Stimulated activated naive B cell treated with anti-CD40 and anti-IgM and Interleukin-4, amounts not matched to agents 10 μg/mL and 1 μg/mL and 100 μg/mL, for 72 hours (primary cell): ENCODE results near the gene CCND2.

Source experiments
- ATAC-seq, 2 donors: fragments of 150-1000 bp; cut with Tn5 transposase; replicated peaks; 2 replicates each; pipeline ENCODE4 v1.10.0; 2021; ENCODE audit warnings: moderate library complexity in 1 of 2
- DNase-seq: peaks from one replicate; pipeline ENCODE4 v3.0.0; 2021
- H3K27ac Mint-ChIP-seq: one replicate; pipeline ENCODE4 v1.8.0; 2022; ENCODE audit warnings: mild to moderate bottlenecking, mixed read lengths
- H3K27me3 Mint-ChIP-seq, 2 donors: one replicate each; pipeline ENCODE4 v1.8.0; 2022; ENCODE audit warnings: mixed read lengths in 2 of 2
- H3K36me3 Mint-ChIP-seq, 2 donors: one replicate each; pipeline ENCODE4 v1.8.0; 2022; ENCODE audit warnings: mixed read lengths in 2 of 2, mild to moderate bottlenecking in 1 of 2
- H3K4me1 Mint-ChIP-seq, 2 donors: one replicate each; pipeline ENCODE4 v1.8.0; 2022; ENCODE audit warnings: mixed read lengths in 2 of 2, mild to moderate bottlenecking in 1 of 2
- H3K4me3 Mint-ChIP-seq, 2 donors: one replicate each; pipeline ENCODE4 v1.8.0; 2022; ENCODE audit warnings: mild to moderate bottlenecking in 2 of 2, mixed read lengths in 2 of 2, moderate library complexity in 1 of 2
- H3K9me3 Mint-ChIP-seq, 2 donors: one replicate each; pipeline ENCODE4 v1.8.0; 2022; ENCODE audit warnings: mixed read lengths in 2 of 2, mild to moderate bottlenecking in 1 of 2

Gene CCND2

DNA sequence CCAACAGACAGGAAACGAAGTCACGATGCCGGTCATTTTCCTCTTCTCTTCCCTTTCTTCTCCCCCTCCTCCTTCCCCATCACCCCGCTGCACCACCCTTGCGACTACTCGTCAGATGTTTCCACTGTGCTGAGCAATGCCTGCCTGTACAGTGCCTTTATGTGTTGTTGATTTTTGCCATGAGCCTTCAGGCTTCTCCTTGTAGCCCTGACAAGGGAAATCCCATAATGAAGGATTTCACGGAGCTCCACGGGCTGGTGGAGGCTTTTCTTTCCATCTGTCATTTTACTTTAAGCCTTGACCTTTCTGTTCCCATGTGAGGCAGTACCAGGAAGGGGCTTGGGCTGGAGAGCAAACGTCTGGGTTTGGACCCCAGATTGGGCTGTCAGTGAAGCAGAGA lies 28.7 kb upstream of the CCND2 start:
- no peak for DNase-seq
- H3K36me3 Mint-ChIP-seq, result peaks cover 0 to 4% of the 10 kb centered on the region in 2 donors
- H3K4me1 Mint-ChIP-seq, result peaks cover 20 to 38% of the 10 kb centered on the region in 2 donors
- ATAC-seq, result no peak
- no peaks in the 10 kb centered on the region for H3K9me3 Mint-ChIP-seq
- peak overlapping the region; percentile 57 for H3K27ac Mint-ChIP-seq
- H3K27me3 Mint-ChIP-seq, result peaks cover 20% of the 10 kb centered on the region in 2 donors
- H3K4me3 Mint-ChIP-seq, result no peak overlapping the region

DNA sequence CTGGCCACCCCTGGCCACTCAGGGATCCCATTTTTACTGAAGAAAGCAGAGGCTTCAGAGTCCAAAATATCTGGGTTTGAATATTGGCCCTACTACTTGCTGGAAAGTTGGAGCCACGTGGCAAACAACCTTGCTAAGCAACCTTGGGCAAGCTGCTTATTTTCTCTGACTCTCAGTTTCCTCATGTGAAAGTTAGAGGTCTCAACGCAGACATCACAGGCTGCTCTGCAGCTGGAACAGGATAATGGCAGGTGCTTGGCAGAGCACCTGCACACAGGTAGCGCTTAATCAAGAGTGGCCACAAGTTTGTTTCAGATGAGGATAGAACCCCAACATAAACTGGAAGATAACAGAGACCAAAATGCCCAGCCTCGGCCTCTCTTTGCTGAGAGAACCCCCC lies 28.1 kb upstream of the CCND2 start:
- H3K27ac Mint-ChIP-seq, result no peak overlapping the region
- H3K36me3 Mint-ChIP-seq, result peaks cover 0 to 4% of the 10 kb centered on the region in 2 donors
- ATAC-seq (peak in 1 of 2 donors; percentile 20), DNase-seq (no peak)
- H3K9me3 Mint-ChIP-seq, result no peaks in the 10 kb centered on the region
- peaks cover 20 to 24% of the 10 kb centered on the region in 2 donors for H3K27me3 Mint-ChIP-seq
- no peak overlapping the region for H3K4me3 Mint-ChIP-seq
- peaks cover 20 to 40% of the 10 kb centered on the region in 2 donors for H3K4me1 Mint-ChIP-seq

DNA sequence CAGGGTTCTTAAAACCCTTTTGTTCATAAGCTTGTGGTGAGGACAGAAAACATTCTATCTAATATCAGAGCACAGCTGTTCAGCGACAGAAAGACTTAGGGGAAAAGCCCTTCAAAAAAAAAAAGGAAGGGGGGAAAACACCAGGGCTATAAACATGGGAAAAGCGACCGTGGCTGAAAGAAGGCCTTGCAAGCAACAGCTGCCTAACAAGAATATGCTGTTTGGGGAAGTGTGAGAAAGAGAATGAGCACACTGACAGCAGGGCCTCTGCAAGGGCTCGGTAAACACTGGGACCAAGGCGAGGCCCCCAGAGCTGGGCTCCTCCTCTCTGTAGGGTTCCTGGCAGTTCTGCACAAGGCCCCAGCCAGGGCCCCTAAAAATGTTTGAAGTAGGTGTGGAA lies 27.4 kb upstream of the CCND2 start:
- H3K27me3 Mint-ChIP-seq, result peaks cover 24 to 26% of the 10 kb centered on the region in 2 donors
- H3K36me3 Mint-ChIP-seq, result peaks cover 0 to 4% of the 10 kb centered on the region in 2 donors
- H3K27ac Mint-ChIP-seq, result peak overlapping the region; percentile 81
- peaks cover 20 to 46% of the 10 kb centered on the region in 2 donors for H3K4me1 Mint-ChIP-seq
- DNase-seq (no peak), ATAC-seq (peak; percentile 89 to 92)
- H3K9me3 Mint-ChIP-seq, result no peaks in the 10 kb centered on the region
- H3K4me3 Mint-ChIP-seq, result no peak overlapping the region

DNA sequence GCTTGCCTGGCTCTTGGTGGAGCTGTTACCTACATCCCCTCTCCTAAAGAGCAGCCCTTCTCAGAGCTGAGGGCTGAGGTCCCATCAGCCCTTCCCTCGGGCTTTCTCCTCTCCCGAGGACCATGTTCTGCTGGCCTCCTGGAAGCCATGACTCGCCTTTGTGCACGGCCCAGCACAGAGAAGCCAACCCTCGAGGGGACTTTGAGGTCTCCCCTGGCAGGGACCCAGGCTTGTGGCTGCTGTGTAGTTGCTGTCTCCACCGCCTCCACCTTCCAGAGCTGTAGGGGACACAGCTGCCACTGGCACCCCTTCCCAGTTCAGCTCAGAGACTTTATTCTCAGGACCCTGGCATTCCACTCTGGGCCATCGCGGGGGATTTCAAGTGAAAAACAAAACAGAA lies 22.9 kb upstream of the CCND2 start:
- no peak for DNase-seq
- Mint-ChIP-seq H3K4me3 (no peak overlapping the region), H3K27me3 (peaks cover 15 to 18% of the 10 kb centered on the region in 2 donors), H3K36me3 (no peaks in the 10 kb centered on the region), H3K4me1 (peaks cover 8 to 22% of the 10 kb centered on the region in 2 donors), H3K9me3 (no peaks in the 10 kb centered on the region), H3K27ac (no peak overlapping the region)
- no peak for ATAC-seq

DNA sequence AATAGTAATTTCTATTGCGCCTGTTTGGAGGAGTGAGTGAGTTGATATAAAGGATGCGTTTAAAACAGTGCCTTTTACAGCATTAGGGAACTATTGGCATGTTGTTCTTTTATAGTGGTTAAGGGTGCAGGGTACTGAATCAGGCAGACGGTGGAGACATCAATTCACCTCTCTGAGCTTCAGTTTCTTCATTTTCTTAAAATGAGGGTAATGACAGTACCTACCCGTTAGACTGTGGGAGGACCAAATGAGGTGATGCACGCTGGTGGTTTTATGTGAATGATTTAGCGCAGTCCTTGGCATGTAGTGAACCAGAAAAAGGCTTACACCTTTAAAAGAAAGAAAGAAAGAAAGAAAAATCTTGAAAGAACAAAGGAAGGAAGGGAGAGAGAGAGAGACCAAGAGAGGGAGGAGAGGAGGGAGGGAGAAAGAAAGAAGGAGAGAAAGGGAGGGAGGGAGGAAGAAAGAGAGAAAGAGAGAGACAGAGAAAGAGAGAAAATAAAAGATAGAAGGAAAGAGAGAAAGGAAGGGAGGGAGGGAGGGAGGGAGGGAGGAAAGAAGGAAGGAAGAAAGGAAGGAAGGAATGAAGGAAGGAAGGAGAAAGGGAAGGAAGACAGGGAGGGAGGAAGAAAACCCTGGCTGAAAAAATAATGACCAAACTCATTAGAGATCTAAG lies 22.2 kb upstream of the CCND2 start:
- Mint-ChIP-seq H3K4me3 (no peak overlapping the region), H3K36me3 (no peaks in the 10 kb centered on the region), H3K27ac (no peak overlapping the region), H3K4me1 (peaks cover 4 to 17% of the 10 kb centered on the region in 2 donors), H3K27me3 (peaks cover 15 to 18% of the 10 kb centered on the region in 2 donors), H3K9me3 (no peaks in the 10 kb centered on the region)
- no peak for DNase-seq
- no peak for ATAC-seq

DNA sequence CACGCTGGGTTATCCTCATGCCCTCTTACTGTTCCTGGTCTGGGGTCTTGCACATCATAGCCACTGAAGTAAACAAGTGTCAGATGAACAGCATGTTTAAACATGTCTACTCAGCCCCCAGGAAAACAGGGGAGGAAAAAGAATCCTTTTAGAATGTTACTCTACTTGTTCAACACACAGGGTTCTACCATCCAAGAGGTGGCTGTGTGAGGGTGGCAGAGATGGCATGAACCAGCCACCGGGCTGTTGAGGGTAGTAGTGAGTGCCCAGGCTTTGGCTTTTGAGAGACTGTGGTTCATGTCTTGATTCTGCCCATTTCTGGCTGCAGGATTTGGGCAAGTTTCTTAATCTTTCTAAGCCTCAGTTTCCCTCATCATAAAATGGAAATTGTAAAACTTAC lies 21.6 kb upstream of the CCND2 start:
- peaks cover 15 to 18% of the 10 kb centered on the region in 2 donors for H3K27me3 Mint-ChIP-seq
- peaks cover 7 to 19% of the 10 kb centered on the region in 2 donors for H3K4me1 Mint-ChIP-seq
- H3K4me3 Mint-ChIP-seq, result no peak overlapping the region
- no peak overlapping the region for H3K27ac Mint-ChIP-seq
- ATAC-seq, result no peak
- DNase-seq, result no peak
- H3K36me3 Mint-ChIP-seq, result no peaks in the 10 kb centered on the region
- no peaks in the 10 kb centered on the region for H3K9me3 Mint-ChIP-seq

DNA sequence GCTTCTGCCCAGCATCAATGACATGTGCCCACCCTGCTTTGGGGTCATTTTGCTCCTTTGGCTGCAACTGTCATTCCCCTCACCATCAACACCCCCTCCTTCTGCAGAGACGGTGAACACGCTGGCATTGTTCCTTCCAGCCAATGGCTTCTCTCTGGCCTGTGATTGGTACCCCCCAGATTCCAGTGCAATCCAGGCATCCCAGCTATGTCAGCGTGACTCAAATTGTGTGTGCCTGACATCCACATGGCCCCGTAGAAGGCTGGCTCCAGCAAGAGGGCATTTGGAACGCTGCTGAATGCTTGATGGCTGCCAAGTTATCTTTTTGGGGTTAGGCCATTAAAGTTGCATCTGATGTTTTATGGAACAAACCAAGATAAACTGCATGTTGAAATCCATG lies 21.0 kb upstream of the CCND2 start:
- peaks cover 15 to 18% of the 10 kb centered on the region in 2 donors for H3K27me3 Mint-ChIP-seq
- H3K4me3 Mint-ChIP-seq, result no peak overlapping the region
- no peaks in the 10 kb centered on the region for H3K9me3 Mint-ChIP-seq
- ATAC-seq (no peak), DNase-seq (no peak)
- no peak overlapping the region for H3K27ac Mint-ChIP-seq
- peaks cover 7 to 19% of the 10 kb centered on the region in 2 donors for H3K4me1 Mint-ChIP-seq
- H3K36me3 Mint-ChIP-seq, result no peaks in the 10 kb centered on the region

DNA sequence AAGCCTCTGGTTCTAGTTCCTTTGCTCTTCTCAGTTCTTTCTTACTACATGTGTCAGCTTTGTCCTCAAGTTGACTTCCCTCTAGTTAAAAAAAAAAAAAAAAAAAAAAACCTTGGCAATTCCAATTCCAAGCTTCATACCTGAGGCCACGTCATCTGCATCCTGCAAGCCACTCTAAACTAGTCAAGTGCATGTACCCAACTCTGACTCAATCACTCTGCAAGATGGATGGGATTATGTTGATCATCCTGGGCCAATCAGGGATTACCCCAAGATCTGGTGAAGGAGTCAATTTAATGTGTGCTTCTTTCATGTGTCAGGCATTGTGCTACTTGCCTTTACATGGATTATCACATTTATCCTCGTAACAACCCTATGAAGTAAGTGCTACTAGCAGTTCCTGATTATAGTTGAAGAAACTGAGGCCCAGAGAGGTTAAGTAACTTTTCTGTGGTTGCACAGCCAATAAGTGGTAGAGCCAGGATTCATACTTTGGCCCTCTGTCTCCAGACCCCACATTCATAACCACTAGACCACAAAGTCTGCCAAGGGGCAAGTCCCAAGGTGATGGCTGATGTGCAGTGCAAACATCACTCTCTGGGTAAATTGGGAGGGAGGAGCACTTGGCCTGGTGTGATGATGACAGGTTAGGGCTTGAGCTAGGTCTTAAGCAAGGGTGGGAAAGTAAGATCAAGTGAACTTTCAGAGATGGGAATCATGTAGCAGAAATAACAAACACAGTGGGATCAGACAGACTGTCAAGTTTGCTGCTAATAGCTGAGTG lies 17.3 kb upstream of the CCND2 start:
- no peak overlapping the region for H3K4me3 Mint-ChIP-seq
- H3K4me1 Mint-ChIP-seq, result peaks cover 5 to 10% of the 10 kb centered on the region in 2 donors
- H3K9me3 Mint-ChIP-seq, result no peaks in the 10 kb centered on the region
- no peak overlapping the region for H3K27ac Mint-ChIP-seq
- H3K27me3 Mint-ChIP-seq, result peaks cover 9 to 10% of the 10 kb centered on the region in 2 donors
- no peaks in the 10 kb centered on the region for H3K36me3 Mint-ChIP-seq
- ATAC-seq, result no peak
- DNase-seq, result no peak

DNA sequence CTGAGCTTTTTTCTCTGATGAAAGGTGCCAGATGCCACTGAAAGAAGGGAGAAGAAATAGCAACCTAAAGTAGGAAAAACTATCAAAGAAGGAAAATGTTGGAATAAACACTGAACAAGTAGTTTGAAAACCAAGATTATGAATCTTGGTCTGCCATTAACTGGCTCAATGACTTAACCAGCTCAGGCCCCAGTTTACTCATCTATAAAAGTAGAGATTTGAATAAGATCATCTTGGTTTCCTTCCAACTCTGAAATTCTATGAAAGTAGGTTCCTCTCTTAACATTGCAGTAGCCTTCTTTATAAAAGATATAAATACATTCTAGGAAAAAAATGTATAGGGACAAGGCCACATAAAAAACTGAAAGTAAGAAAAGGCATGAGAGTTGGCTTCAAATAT lies 16.1 kb upstream of the CCND2 start:
- DNase-seq (no peak), ATAC-seq (no peak)
- Mint-ChIP-seq H3K4me3 (no peak overlapping the region), H3K9me3 (no peaks in the 10 kb centered on the region), H3K36me3 (no peaks in the 10 kb centered on the region), H3K27me3 (peaks cover 7 to 9% of the 10 kb centered on the region in 2 donors), H3K4me1 (peaks cover 13 to 14% of the 10 kb centered on the region in 2 donors), H3K27ac (no peak overlapping the region)

DNA sequence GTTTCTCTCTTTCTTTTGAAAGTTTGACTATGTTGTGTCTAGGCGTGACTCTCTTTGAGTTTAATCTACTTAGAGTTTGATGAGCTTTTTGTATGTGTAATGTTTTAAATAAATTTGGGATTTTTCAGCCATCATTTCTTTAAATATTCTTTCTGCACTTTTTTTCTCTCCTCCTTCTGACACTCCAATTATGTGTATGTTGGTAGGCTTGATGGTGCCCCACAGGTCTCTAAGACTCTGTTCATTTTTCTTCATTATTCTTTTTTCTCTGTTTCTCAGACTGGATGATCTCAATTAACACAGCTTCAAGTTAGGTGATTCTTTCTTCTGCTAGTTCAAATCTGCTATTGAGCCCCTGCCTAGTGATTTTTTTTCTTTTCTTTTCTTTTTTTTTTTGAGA lies 14.5 kb upstream of the CCND2 start:
- DNase-seq (no peak), ATAC-seq (no peak)
- no peak overlapping the region for H3K4me3 Mint-ChIP-seq
- H3K27me3 Mint-ChIP-seq, result no peaks in the 10 kb centered on the region
- H3K9me3 Mint-ChIP-seq, result no peaks in the 10 kb centered on the region
- peaks cover 13 to 14% of the 10 kb centered on the region in 2 donors for H3K4me1 Mint-ChIP-seq
- no peaks in the 10 kb centered on the region for H3K36me3 Mint-ChIP-seq
- H3K27ac Mint-ChIP-seq, result no peak overlapping the region

DNA sequence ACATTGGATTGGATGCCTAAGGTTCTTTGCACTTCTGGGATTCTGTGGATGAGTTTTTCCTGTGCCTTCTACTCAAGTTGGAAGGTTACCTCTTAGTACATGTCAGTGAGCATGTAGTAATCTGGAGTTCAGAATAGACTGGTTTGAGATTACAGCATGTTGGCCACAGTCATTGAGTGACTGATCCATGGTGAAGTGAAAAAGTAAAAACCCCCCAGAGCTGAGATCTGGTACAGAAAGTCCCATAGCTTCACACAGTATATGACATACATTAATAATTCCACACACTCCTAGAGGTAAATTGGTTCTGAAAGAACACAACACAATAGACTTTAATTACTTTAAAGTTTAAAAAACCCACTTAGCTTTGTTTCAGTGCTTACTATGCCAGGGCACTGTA lies 11.9 kb upstream of the CCND2 start:
- Mint-ChIP-seq H3K27me3 (no peaks in the 10 kb centered on the region), H3K4me3 (no peak overlapping the region), H3K4me1 (peaks cover 9 to 11% of the 10 kb centered on the region in 2 donors), H3K27ac (peak overlapping the region; percentile 51), H3K9me3 (no peaks in the 10 kb centered on the region), H3K36me3 (no peaks in the 10 kb centered on the region)
- peak; percentile 88 to 99 for ATAC-seq
- no peak for DNase-seq

DNA sequence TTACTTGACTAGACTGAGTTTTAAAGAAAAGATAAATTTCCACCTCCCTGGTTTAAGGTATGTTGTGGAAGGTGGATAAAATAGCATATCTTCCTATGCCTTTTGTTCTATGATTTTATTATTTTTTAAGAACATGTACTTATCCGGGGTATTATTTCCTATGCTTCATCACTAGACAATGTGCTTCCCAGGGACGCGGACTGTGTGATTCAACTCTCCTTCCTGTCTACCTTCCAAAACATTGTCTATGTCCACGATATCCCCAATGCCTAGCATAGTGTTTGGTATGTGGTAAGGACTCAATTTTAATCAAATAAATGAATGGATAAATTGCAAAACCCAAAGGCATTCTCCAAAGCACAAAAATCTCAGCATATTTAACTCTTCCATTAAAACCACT lies 8.3 kb upstream of the CCND2 start:
- H3K4me1 Mint-ChIP-seq, result peaks cover 18 to 24% of the 10 kb centered on the region in 2 donors
- H3K36me3 Mint-ChIP-seq, result peaks cover 0 to 3% of the 10 kb centered on the region in 2 donors
- DNase-seq, result no peak
- ATAC-seq, result no peak
- no peak overlapping the region for H3K4me3 Mint-ChIP-seq
- H3K27me3 Mint-ChIP-seq, result no peaks in the 10 kb centered on the region
- no peak overlapping the region for H3K27ac Mint-ChIP-seq
- no peaks in the 10 kb centered on the region for H3K9me3 Mint-ChIP-seq

DNA sequence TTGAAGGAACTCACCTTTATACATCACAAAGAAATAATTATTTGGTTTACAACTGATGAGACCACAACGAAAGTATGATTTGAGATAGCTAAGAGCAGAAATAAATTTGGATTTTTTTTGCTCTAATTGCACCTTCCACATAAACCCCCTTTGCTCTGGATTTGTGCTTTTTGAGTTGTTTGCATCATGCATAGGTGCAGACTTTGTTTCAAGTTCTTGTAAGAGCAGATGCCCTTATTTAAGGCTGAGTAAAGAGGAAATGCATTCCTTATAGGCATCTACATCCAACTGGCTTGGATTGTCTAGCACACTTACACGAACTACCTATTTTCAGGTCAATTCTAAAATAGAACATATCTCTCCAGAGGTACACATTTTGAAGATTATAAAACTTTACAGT lies 6.6 kb upstream of the CCND2 start:
- ATAC-seq, result no peak
- H3K27ac Mint-ChIP-seq, result no peak overlapping the region

DNA sequence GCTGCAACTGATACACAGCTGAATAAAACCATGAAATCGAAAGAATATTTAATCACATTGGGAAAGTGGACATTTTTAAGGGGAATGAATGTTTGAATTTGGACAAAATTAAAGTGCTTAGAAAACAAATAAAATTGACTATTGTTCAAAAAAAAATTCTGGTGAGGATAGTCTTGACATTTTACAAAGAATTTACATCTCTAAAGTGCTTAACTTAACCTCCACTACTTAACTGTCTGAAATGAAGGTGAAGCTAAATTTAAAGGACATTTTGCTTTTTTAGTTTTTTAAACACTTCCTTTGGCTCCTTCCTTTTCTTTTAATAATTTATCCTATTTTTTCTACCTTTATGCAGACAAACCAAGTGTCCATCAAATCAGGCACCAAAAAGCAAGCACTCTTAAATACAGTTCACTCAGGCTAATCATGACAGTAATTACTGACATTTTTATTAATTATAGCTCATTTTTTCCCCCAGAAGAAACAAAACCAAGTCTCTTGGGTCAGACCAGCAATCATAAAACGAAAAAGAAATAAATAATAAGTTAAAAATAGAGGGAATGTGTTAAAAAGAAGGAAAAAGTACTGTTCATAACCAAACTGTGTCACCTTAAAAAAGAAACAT lies 5.7 kb upstream of the CCND2 start:
- no peak for ATAC-seq
- H3K36me3 Mint-ChIP-seq, result peaks cover 0 to 3% of the 10 kb centered on the region in 2 donors
- peaks cover 15 to 28% of the 10 kb centered on the region in 2 donors for H3K4me1 Mint-ChIP-seq
- no peaks in the 10 kb centered on the region for H3K9me3 Mint-ChIP-seq
- no peak overlapping the region for H3K27ac Mint-ChIP-seq
- peak overlapping the region in 1 of 2 donors; percentile 93 for H3K4me3 Mint-ChIP-seq
- DNase-seq, result no peak
- H3K27me3 Mint-ChIP-seq, result no peaks in the 10 kb centered on the region

More for the DNA sequence above, 6.6 kb upstream of the CCND2 start:
- Mint-ChIP-seq H3K27me3 (no peaks in the 10 kb centered on the region), H3K9me3 (no peaks in the 10 kb centered on the region), H3K36me3 (peaks cover 0 to 3% of the 10 kb centered on the region in 2 donors), H3K4me3 (no peak overlapping the region), H3K4me1 (peaks cover 13 to 21% of the 10 kb centered on the region in 2 donors)
- DNase-seq, result no peak
